ENCODE measurements around the gene CBFA2T3. TPM values are rescaled to one million over a fixed set of nuclear protein-coding genes. Genes with fewer than 3 reads are reported as not detected.

Gene CBFA2T3
- total RNA-seq, 1 donor from 2014 or later: 10.1 TPM

DNA sequence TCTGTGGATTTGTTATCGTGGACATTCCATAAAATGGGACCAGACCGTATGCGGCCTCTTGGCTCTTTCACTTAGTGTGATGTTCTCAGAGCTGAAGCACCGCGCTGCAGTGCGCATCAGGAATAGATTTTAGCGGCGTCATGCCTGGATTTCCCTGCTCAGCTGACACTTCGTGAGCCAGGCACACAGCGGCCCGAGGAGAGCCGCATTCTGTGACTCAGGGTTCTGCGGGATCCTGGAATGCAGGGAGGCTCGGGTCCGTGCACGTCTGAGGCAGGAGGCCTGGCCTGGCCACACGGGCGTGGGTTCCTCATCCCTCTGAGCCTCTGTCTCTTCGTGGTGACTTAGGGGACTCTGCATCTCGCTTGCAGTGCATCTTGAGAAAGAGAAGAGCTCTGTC, 13.4 kb downstream of the CBFA2T3 start:
- no peaks in the 10 kb centered on the region for H3K4me1 Mint-ChIP-seq
- no peaks in the 10 kb centered on the region for H3K9me3 Mint-ChIP-seq
- TF ChIP-seq CTCF (IDR thresholded peaks at IDR 0.05; ENCODE audit: unreplicated experiment): no peak
- H3K27ac Mint-ChIP-seq: no peak overlapping the region
- no peak overlapping the region for H3K4me3 Mint-ChIP-seq
- H3K27me3 Mint-ChIP-seq (ENCODE audit: low read depth): peaks cover 42% of the 10 kb centered on the region
- no peaks in the 10 kb centered on the region for H3K36me3 Mint-ChIP-seq
- DNase-seq (ENCODE audit: low spot score in 2 of 2, unreplicated experiment in 2 of 2): no peak

DNA sequence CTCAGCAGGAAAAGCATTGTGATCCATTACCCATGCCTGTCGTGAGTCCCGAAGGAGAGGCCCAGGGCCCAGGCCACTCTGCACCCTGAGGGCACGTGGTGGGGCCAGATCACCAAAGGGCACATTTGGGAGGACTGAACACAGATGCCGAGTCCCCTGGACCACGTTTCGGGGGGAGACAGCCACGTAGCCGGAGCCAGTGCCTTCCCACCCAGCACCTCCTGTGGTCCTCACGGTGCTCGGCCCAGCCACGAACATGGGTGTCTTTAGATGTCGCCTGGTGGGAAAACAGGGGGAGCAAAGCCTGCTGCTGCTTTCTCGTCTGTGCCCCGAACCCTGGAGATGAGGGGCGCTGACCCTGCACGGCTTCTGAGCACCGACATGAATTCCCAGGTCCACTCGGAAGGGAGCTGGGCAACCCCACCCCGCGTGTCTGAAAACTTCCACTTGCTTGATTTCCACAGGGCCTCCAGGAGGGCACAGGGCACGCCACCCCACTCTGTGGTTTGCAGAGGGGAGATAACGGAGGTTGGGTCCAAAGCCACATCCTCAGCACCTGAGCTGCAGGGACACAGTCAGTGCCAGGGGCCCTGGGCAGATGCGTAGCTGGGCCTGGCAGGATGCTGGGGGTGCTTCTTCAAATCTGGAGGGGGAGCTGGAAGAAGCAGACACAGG, 14.4 kb downstream of the CBFA2T3 start:
- TF ChIP-seq CTCF (IDR thresholded peaks at IDR 0.05; ENCODE audit: unreplicated experiment): no peak
- Mint-ChIP-seq H3K27ac (no peak overlapping the region), H3K9me3 (no peaks in the 10 kb centered on the region), H3K4me1 (no peaks in the 10 kb centered on the region), H3K27me3 (ENCODE audit: low read depth) (peaks cover 50% of the 10 kb centered on the region), H3K36me3 (no peaks in the 10 kb centered on the region), H3K4me3 (no peak overlapping the region)
- DNase-seq (ENCODE audit: low spot score in 2 of 2, unreplicated experiment in 2 of 2): no peak

DNA sequence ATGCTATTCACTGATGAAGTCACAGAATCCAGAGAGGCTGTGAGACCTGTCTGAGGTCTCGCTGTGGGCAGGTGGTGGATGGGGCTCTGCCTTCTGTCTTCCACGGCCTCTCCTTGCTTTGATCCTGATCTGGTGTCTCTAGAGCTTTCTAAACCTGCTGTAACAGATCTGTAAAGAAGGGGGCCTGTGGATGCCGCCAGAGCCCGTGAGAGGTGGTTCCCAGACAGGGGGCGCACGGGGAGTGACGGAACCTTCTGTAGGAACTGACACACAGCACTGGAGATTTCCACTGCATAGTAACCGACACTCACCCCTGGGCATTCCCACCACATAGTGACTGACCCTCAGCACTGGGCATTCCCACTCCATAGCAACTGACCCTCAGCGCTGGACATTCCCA, 16.0 kb downstream of the CBFA2T3 start:
- Mint-ChIP-seq H3K4me1 (no peaks in the 10 kb centered on the region), H3K27ac (no peak overlapping the region), H3K4me3 (no peak overlapping the region), H3K27me3 (ENCODE audit: low read depth) (peaks cover 58% of the 10 kb centered on the region), H3K36me3 (no peaks in the 10 kb centered on the region), H3K9me3 (no peaks in the 10 kb centered on the region)
- DNase-seq (ENCODE audit: low spot score in 2 of 2, unreplicated experiment in 2 of 2): no peak
- no peak for TF ChIP-seq CTCF (IDR thresholded peaks at IDR 0.05; ENCODE audit: unreplicated experiment)

- Mint-ChIP-seq H3K27me3 (ENCODE audit: low read depth) (peaks cover 55% of the 10 kb centered on the region), H3K36me3 (no peaks in the 10 kb centered on the region), H3K27ac (no peak overlapping the region), H3K4me3 (no peak overlapping the region), H3K9me3 (no peaks in the 10 kb centered on the region), H3K4me1 (no peaks in the 10 kb centered on the region)
- no peak for TF ChIP-seq CTCF (IDR thresholded peaks at IDR 0.05; ENCODE audit: unreplicated experiment)
- no peak for DNase-seq (ENCODE audit: low spot score in 2 of 2, unreplicated experiment in 2 of 2)
Measured at GRCh38 chr16:88960516-88960915, 16.5 kb downstream of the CBFA2T3 start.

GRCh38 chr16:88959022-88959421, 18.0 kb downstream of the CBFA2T3 start:
- Mint-ChIP-seq H3K36me3 (no peaks in the 10 kb centered on the region), H3K27ac (no peak overlapping the region), H3K4me3 (no peak overlapping the region), H3K27me3 (ENCODE audit: low read depth) (peaks cover 46% of the 10 kb centered on the region), H3K9me3 (no peaks in the 10 kb centered on the region), H3K4me1 (no peaks in the 10 kb centered on the region)
- no peak for DNase-seq (ENCODE audit: low spot score in 2 of 2, unreplicated experiment in 2 of 2)
- TF ChIP-seq CTCF (IDR thresholded peaks at IDR 0.05; ENCODE audit: unreplicated experiment): no peak
